Adrenal gland (tissue), 12 donors: ENCODE data around the gene FAM9A. TPM values are rescaled to one million over a fixed set of nuclear protein-coding genes. Genes with fewer than 3 reads are reported as not detected.

Source experiments
- DNase-seq, 7 donors: peaks; one replicate each; pipeline ENCODE4 v3.0.0-alpha.2; 2019 to 2020
- H3K27ac ChIP-seq, 5 donors: fragments of 200-600 bp; sonication (generic) in 4 of 5; 1 replicate in 3 of 5; 2 replicates in 2 of 5; pipeline versions ENCODE4 v1.5.1 to v1.8.0; 2016 to 2020; ENCODE audit warnings: mild to moderate bottlenecking in 1 of 5
- H3K27me3 ChIP-seq: fragments of 200-600 bp; 2 replicates; pipeline ENCODE4 v1.8.0; 2021
- H3K36me3 ChIP-seq, 2 donors: fragments of 200-600 bp; replicated peaks in 1 of 2; 1 replicate in 1 of 2; 2 replicates in 1 of 2; pipeline versions ENCODE4 v1.5.1 to v1.8.0; 2018 to 2022
- H3K4me1 ChIP-seq, 2 donors: fragments of 200-600 bp; replicated peaks in 1 of 2; 1 replicate in 1 of 2; 2 replicates in 1 of 2; pipeline versions ENCODE4 v1.5.1 to v1.8.0; 2018 to 2021
- H3K4me3 ChIP-seq, 4 donors: fragments of 200-600 bp; sonication (generic) in 3 of 4; one replicate each; pipeline ENCODE4 v1.5.1; 2016 to 2018
- H3K9me3 ChIP-seq, 3 donors: fragments of 200-600 bp; sonication (generic) in 1 of 3; replicated peaks in 1 of 3; 1 replicate in 2 of 3; 2 replicates in 1 of 3; pipeline versions ENCODE4 v1.5.1 to v1.8.0; 2016 to 2021
- POLR2A ChIP-seq, 2 donors: fragments of 450-650 bp; IDR thresholded peaks; one replicate each; pipeline ENCODE4 v1.6.1; 2017; ENCODE audit warnings: antibody characterized with exemption in 2 of 2, mild to moderate bottlenecking in 2 of 2, moderate library complexity in 1 of 2
- WGBS, 4 donors: extraction: QIAGEN DNeasy Blood & Tissue Kit in 2 of 4; methylation state at CpG; one replicate each; pipeline versions ENCODE4 v1.1.5 to v1.1.7; 2013 to 2017; 5-methylcytosine and 5-hydroxymethylcytosine counted together
- intact Hi-C, 2 donors: fragments of 100-400 bp; cut with DNase I; formaldehyde crosslinking; loops; one replicate each; pipeline versions ENCODE4 v1.14.1 to v1.15.0; 2022 to 2023
- polyA plus RNA-seq, 3 donors: library from polyadenylated mRNA; stranded (reverse); fragments of 200-250 nt in 2 of 3; fragments of 350-450 nt in 1 of 3; fragmentation: Illumina TruSeq in 1 of 3; extraction: RNeasy Lipid Tissue Mini Kit (QIAGEN cat#74804) in 1 of 3; gene quantifications; one replicate each; pipeline ENCODE4 v1.2.3, GENCODE V29; 2013 to 2014
- total RNA-seq, 9 donors: library from RNA; depleted of rRNA in 4 of 9; stranded (reverse); fragments of >200 nt in 4 of 9; fragments of 120-200 nt in 1 of 9; fragmentation: NEBNext Ultra II Directional in 1 of 9; extraction: Animal tissue kit (Norgen Biotek cat#: 25700) in 1 of 9; gene quantifications; one replicate each; pipeline versions ENCODE4 v1.1.0 to v1.2.4, GENCODE V29; 2013 to 2023
- TF ChIP-seq, protein P1 (sequence below), 6 experiments: fragments of 450-650 bp in 4 of 6; fragments of 200-600 bp in 2 of 6; sonication (generic) in 1 of 6; IDR thresholded peaks; 1 replicate in 5 of 6; 2 replicates in 1 of 6; pipeline versions ENCODE4 v1.5.1 to v1.8.0; 2016 to 2021; ENCODE audit warnings: antibody characterized with exemption in 6 of 6, mild to moderate bottlenecking in 2 of 6, moderate library complexity in 1 of 6
- donor health status: healthy with polysubstance abuse.
- donor health status: Bipolar disorder and iron deficiency.
- donor health status: DM: yes; HTN: yes; CAD: no.
- donor health status: DM: no; HTN: no; CAD: no.
- donor health status: DM: no; HTN: no; CAD: no.
- donor health status: DM: yes; HTN: yes; CAD: no.

FAM9A gene
- total and polyA plus RNA-seq, 12 donors = not detected

DNA sequence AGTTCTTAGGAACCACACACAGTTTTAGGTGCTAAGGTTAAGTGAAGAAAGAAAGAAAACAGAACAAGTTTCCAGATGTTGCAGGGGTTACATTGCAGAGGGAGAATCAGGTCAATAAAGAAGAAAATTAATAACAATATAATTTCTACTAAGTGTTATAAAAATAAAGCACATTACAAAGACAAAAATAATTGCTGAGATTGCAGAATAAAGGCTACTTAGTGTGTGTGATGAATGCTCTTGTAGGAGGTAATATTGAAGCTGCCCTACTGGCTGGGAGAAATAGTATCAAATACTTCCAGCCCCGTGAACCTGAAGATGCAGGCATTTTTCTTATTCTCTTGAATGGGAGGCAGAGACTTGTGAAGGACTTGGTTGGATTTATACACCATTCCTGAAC, 33.2 kb upstream of the FAM9A start:
- H3K27me3 ChIP-seq = peaks cover 16% of the 10 kb centered on the region
- 17 to 77% (median 51%) methylated on average over 1 of the region's 1 CpG for WGBS, 4 donors
- no peak overlapping the region for H3K27ac ChIP-seq
- no peaks in the 10 kb centered on the region for H3K36me3 ChIP-seq
- H3K4me3 ChIP-seq = no peak overlapping the region
- no peaks in the 10 kb centered on the region for H3K9me3 ChIP-seq
- DNase-seq = no peak
- intact Hi-C loops = no loop called here
- TF ChIP-seq, protein P1, sequence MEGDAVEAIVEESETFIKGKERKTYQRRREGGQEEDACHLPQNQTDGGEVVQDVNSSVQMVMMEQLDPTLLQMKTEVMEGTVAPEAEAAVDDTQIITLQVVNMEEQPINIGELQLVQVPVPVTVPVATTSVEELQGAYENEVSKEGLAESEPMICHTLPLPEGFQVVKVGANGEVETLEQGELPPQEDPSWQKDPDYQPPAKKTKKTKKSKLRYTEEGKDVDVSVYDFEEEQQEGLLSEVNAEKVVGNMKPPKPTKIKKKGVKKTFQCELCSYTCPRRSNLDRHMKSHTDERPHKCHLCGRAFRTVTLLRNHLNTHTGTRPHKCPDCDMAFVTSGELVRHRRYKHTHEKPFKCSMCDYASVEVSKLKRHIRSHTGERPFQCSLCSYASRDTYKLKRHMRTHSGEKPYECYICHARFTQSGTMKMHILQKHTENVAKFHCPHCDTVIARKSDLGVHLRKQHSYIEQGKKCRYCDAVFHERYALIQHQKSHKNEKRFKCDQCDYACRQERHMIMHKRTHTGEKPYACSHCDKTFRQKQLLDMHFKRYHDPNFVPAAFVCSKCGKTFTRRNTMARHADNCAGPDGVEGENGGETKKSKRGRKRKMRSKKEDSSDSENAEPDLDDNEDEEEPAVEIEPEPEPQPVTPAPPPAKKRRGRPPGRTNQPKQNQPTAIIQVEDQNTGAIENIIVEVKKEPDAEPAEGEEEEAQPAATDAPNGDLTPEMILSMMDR (IDR thresholded peaks at IDR 0.05) = no peak
- no peak for TF ChIP-seq POLR2A (IDR thresholded peaks at IDR 0.05)
- no peaks in the 10 kb centered on the region for H3K4me1 ChIP-seq

DNA sequence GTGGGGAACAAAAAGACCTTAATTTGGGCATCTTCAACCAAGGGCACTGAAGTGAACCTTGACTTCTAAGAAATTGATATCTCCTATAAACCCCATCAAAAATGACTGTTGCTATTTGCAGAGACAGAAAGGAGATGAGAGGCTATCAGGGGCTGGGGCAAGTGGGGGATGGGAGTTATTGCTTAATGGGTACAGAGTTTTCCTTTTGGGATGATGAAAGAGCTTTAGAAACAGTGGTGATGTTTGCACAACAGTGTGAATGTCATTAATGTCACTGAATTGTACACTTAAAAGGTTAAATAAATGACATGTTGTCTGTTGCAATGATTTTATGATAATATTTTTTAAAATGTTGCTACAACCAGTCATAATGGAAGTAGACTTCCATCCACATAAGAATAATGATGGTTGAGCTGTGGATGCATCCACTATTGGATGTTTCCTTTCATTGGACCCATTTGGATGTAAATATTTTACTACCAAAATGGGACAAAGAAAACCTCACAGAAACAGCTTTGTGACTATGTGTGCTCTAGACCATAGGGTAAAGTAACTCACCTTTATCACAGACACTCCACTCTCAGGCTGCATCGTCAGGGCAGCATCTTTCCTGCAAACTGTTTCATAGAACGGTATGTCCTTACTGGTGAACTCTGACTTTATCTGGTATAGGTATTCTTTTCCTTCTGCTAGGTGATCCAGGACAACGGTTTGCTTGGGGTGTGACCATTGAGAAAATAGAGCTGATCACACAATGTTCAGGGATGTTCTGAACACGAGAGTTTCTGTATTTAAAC, 31.6 kb upstream of the FAM9A start:
- intact Hi-C loops = no loop called here
- Histone ChIP-seq H3K36me3 (no peaks in the 10 kb centered on the region), H3K9me3 (no peaks in the 10 kb centered on the region), H3K27me3 (peaks cover 8% of the 10 kb centered on the region), H3K4me1 (no peaks in the 10 kb centered on the region), H3K4me3 (no peak overlapping the region), H3K27ac (no peak overlapping the region)
- TF ChIP-seq, protein P1 (IDR thresholded peaks at IDR 0.05) = no peak
- no peak for TF ChIP-seq POLR2A (IDR thresholded peaks at IDR 0.05)
- WGBS, 4 donors = 58 to 75% (median 68%) methylated on average over 3 to 4 of the region's 4 CpGs
- DNase-seq = no peak

DNA sequence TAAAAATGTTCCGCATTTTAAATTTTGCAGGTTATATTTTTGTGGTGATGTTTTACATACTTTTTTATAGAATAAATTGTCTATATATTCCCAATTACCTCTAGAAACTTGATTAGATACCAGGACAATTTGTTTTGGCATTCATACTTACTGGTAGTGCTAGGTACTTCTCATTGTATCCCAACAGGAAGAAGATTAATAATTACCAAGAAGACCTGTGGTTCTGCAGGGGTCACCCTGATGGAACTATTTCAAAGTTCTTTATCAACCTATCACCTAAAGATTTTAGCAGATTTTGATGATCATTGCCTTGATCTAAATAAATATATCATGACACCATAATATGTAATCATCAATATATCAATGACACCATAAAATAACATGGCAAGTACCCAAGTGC, 22.5 kb upstream of the FAM9A start:
- TF ChIP-seq POLR2A (IDR thresholded peaks at IDR 0.05) = no peak
- TF ChIP-seq, protein P1 (IDR thresholded peaks at IDR 0.05) = no peak
- WGBS, 4 donors = 89 to 98% (median 92%) methylated on average over 1 of the region's 1 CpG

DNA sequence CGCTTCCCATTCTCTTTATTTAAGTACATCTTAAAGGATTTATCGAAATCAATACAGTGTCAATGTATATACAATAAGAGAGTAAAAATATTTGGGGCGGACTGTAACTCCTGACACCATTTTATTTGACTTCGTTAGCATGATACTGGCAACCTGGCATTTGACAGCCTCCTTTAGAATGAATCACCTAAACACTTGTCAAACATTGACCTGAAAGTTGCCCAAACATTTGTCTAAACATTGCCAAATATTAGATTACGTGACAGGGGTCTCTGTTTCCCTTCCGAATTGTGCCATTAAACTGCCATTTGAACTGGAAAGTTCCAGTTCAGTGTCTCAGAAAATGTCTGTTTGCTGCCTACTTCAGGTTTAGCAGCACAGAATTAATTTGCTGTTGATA, 20.8 kb upstream of the FAM9A start:
- TF ChIP-seq POLR2A (IDR thresholded peaks at IDR 0.05) = no peak
- TF ChIP-seq, protein P1 (IDR thresholded peaks at IDR 0.05) = no peak
- Histone ChIP-seq H3K27ac (no peak overlapping the region), H3K4me1 (no peaks in the 10 kb centered on the region), H3K27me3 (peaks cover 8% of the 10 kb centered on the region), H3K4me3 (no peak overlapping the region), H3K36me3 (no peaks in the 10 kb centered on the region), H3K9me3 (no peaks in the 10 kb centered on the region)
- intact Hi-C loops = no loop called here
- no peak for DNase-seq
- 78 to 90% (median 84%) methylated on average over 5 to 6 of the region's 6 CpGs for WGBS, 4 donors

More for the DNA sequence above, 22.5 kb upstream of the FAM9A start:
- Histone ChIP-seq H3K27ac (no peak overlapping the region), H3K27me3 (peaks cover 8% of the 10 kb centered on the region), H3K4me1 (no peaks in the 10 kb centered on the region), H3K9me3 (no peaks in the 10 kb centered on the region), H3K36me3 (no peaks in the 10 kb centered on the region), H3K4me3 (no peak overlapping the region)
- no peak for DNase-seq
- intact Hi-C loops = no loop called here
